ENCODE measurements around the gene P2RY8. TPM values are rescaled to one million over a fixed set of nuclear protein-coding genes. Genes with fewer than 3 reads are reported as not detected.

Gene P2RY8
- total RNA-seq, 1 donor from 2014 or later = not detected

DNA sequence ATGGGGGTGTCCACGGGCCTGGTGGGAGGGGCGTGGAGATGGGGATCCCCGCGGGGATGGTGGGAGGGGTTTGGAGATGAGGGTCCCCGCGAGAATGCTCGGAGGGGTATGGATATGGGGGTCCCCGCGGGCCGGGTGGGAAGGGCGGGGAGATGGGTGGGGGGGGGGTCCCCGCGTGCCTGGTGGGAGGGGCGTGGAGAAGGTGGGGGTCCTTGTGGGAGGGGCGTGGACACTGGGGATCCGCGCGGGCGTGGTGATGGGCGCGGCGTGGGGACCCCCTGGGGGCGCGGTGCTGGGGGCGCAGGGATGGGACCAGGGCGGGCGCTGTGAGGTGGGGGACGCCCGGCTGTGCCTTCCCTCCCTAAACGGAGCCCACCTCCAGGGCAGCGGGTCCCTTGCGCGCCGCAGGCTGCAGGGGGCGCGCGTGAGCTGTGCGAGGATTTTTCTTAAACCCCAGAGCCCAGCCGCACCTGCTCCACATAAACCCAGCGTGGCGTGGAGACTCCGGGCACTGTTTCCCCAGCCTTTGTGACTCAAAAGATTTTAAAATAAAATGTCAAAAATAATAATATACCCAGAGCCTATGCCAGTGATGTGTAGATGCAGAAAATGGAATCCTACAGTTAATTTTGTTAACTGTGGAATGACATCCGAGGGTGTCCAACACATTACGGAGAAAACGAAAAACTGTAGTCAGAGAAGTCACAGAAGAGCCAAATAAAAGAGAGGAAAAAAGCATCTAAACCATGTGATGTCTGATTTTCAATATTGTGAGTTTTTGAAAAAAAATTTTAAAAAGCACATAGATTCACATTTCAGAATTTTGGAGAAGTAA, 82.8 kb downstream of the P2RY8 start:
- H3K27me3 ChIP-seq (ENCODE audit: control insufficient read depth, insufficient read depth, low read length) = no peaks in the 10 kb centered on the region
- peak overlapping the region; percentile 9 for H3K4me3 ChIP-seq (ENCODE audit: low read depth, low read length)
- peak; percentile 50 for DNase-seq (ENCODE audit: low read depth)
- no peaks in the 10 kb centered on the region for H3K36me3 ChIP-seq (ENCODE audit: control insufficient read depth, insufficient read depth, low read length)
- FAIRE-seq = no peak
- TF ChIP-seq, protein P1, sequence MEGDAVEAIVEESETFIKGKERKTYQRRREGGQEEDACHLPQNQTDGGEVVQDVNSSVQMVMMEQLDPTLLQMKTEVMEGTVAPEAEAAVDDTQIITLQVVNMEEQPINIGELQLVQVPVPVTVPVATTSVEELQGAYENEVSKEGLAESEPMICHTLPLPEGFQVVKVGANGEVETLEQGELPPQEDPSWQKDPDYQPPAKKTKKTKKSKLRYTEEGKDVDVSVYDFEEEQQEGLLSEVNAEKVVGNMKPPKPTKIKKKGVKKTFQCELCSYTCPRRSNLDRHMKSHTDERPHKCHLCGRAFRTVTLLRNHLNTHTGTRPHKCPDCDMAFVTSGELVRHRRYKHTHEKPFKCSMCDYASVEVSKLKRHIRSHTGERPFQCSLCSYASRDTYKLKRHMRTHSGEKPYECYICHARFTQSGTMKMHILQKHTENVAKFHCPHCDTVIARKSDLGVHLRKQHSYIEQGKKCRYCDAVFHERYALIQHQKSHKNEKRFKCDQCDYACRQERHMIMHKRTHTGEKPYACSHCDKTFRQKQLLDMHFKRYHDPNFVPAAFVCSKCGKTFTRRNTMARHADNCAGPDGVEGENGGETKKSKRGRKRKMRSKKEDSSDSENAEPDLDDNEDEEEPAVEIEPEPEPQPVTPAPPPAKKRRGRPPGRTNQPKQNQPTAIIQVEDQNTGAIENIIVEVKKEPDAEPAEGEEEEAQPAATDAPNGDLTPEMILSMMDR (IDR thresholded peaks at IDR 0.05; ENCODE audit: insufficient read depth, low read length, severe bottlenecking) = peak; percentile 97

DNA sequence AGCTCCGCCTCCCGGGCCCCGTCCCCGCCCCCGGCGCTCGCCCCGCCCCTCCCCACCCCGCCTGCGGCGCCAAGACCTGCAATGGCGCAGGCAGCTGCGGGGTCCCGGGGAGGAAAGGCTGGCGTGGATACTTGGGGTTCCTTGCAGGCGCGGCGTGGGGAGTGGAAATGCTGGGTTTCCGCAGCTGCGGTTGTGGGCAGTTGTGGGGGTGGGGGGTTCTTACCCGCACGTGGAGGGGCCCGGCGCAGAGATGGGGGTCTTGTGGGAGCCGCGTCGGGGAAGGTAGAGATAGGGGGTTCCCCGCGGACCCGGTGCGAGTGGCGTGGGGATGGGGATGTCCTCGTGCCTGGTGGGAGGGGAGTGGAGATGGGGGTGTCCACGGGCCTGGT, 83.6 kb downstream of the P2RY8 start:
- TF ChIP-seq, protein P1 (IDR thresholded peaks at IDR 0.05; ENCODE audit: insufficient read depth, low read length, severe bottlenecking) = no peak
- DNase-seq (ENCODE audit: low read depth) (no peak), FAIRE-seq (no peak)
- Histone ChIP-seq H3K4me3 (ENCODE audit: low read depth, low read length) (peak overlapping the region; percentile 65), H3K27me3 (ENCODE audit: control insufficient read depth, insufficient read depth, low read length) (no peaks in the 10 kb centered on the region), H3K36me3 (ENCODE audit: control insufficient read depth, insufficient read depth, low read length) (no peaks in the 10 kb centered on the region)

DNA sequence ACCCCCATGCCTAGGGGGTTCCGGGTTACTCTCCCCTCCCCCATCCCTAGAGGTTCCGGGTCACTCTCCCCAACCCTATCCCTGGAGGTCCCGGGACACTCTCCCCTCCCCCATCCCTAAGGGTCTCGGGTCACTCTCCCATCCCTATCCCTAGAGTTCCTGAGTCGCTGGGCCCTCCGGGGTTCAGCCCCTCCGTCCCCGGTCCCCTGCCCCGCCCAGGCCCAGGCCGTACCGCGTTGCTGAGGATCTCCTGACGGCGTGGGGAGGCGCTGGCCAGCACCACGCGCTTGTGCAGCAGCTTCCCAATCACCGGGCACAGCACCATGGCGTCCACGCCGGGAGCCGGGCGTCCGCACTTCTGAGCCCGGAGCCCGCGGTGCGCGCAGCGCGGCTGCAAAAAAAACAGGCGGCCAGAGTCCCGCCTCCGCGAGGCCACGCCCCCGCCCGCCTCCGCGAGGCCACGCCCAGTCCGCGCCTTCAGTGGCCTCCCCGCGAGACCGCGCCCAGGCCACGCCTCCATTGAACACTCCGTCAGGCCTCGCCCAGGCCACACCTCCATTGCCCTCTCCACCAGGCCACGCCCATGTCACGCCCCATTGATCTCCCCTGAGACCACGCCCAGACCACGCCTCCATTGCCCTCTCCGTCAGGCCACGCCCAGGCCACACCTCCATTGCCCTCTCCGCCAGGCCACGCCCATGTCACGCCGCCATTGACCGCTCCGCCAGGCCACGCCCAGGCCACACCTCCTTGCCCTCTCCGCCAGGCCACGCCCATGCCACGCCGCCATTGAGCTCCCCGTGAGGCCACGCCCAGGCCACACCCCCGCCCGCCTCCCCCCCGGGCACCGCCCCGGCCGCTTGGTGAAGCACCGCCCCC, 84.2 kb downstream of the P2RY8 start, which contains the start of gene ASMTL:
Gene ASMTL, minus strand, starts transcription at position 394 of the 879 bp plus-strand sequence. Its CDS starts 69 bp downstream, at position 325.
- Histone ChIP-seq H3K4me3 (ENCODE audit: low read depth, low read length) (peak within 1 kb of the TSS; percentile 96), H3K36me3 (ENCODE audit: control insufficient read depth, insufficient read depth, low read length) (no peaks in the 10 kb centered on the region), H3K27me3 (ENCODE audit: control insufficient read depth, insufficient read depth, low read length) (no peaks in the 10 kb centered on the region)
- TF ChIP-seq, protein P1 (IDR thresholded peaks at IDR 0.05; ENCODE audit: insufficient read depth, low read length, severe bottlenecking) = no peak
- DNase-seq (ENCODE audit: low read depth) (peak; percentile 90), FAIRE-seq (no peak)

DNA sequence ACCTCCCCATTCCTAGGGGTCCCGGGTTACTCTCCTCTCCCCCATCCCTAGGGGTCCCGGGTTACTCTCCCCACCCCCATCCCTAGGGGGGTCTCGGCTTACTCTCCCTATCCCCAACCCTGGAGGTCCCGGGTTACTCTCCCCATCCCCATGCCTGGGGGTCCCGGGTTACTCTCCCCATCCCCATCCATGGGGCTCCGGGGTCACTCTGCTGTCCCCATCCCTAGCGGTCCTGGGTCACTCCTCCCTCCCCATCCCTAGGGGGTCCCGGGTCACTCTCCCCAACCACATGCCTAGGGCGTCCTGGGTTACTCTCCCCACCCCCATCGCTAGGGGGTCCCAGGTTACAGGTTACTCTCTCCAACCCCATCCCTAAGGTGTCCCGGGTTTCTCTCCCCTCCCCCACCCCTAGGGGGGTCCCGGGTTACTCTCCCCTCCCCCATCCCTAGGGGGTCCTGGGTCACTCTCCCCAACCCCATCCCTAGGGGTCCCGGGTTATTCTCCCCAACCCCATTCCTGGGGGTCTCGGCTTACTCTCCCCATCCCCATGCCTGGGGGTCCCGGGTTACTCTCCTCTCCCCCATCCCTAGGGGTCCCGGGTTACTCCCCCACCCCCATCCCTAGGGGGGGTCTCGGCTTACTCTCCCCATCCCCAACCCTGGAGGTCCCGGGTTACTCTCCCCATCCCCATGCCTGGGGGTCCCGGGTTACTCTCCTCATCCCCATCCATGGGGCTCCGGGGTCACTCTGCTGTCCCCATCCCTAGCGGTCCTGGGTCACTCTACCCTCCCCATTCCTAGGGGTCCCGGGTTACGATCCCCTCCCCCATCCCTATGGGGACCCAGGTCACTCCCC, 85.1 kb downstream of the P2RY8 start:
- DNase-seq (ENCODE audit: low read depth) (no peak), FAIRE-seq (no peak)
- TF ChIP-seq, protein P1 (IDR thresholded peaks at IDR 0.05; ENCODE audit: insufficient read depth, low read length, severe bottlenecking) = no peak

DNA sequence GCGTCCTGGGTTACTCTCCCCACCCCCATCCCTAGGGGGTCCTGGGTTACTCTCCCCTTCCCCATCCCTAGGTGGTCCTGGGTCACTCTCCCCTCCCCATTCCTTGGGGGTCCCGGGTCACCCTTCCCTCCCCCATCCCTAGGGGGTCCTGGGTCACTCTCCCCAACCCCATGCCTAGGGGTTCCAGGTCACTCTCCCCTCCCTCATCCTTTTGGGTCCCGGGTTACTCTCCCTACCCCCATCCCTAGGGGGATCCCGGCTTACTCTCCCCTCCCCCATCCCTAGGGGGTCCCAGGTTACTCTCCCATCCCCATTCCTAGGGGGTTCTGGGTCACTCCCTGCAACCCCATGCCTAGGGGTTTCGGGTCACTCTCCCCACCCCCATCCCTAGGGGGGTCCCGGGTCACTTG, 85.7 kb downstream of the P2RY8 start:
- DNase-seq (ENCODE audit: low read depth) (no peak), FAIRE-seq (no peak)
- TF ChIP-seq, protein P1 (IDR thresholded peaks at IDR 0.05; ENCODE audit: insufficient read depth, low read length, severe bottlenecking) = no peak
- Histone ChIP-seq H3K4me3 (ENCODE audit: low read depth, low read length) (no peak overlapping the region), H3K27me3 (ENCODE audit: control insufficient read depth, insufficient read depth, low read length) (no peaks in the 10 kb centered on the region), H3K36me3 (ENCODE audit: control insufficient read depth, insufficient read depth, low read length) (no peaks in the 10 kb centered on the region)

More for the DNA sequence above, 85.1 kb downstream of the P2RY8 start:
- no peaks in the 10 kb centered on the region for H3K36me3 ChIP-seq (ENCODE audit: control insufficient read depth, insufficient read depth, low read length)
- H3K27me3 ChIP-seq (ENCODE audit: control insufficient read depth, insufficient read depth, low read length) = no peaks in the 10 kb centered on the region
- peak overlapping the region; percentile 96 for H3K4me3 ChIP-seq (ENCODE audit: low read depth, low read length)
